Forelimb muscle (tissue), 1 donor: ENCODE measurements around the gene CASK. TPM values are rescaled to one million over a fixed set of nuclear protein-coding genes. Genes with fewer than 3 reads are reported as not detected.
"Not testable (repeated sequence)": the region's sequence is repeated elsewhere in the genome, so short reads cannot be mapped to it uniquely, and the experiment has no call there.

Experiments
- DNase-seq: peaks from one replicate; pipeline ENCODE4 v3.0.0-alpha.2; 2013; ENCODE audit warnings: low read depth
- polyA plus RNA-seq: library from polyadenylated mRNA; unstranded; fragments of 120-200 nt; gene quantifications from one replicate; pipeline ENCODE4 v1.2.1, GENCODE V29; 2013; ENCODE audit not compliant: insufficient read length

The CASK gene
- polyA plus RNA-seq, 1 donor, result 21.8 TPM

- no peak for DNase-seq
These were observed 405.1 kb downstream of the CASK start for GRCh38 chrX:41518127-41518840.

GRCh38 chrX:41516999-41517765 lies 406.2 kb downstream of the CASK start:
- DNase-seq, result no peak

GRCh38 chrX:41516456-41516855 lies 406.9 kb downstream of the CASK start:
- no peak for DNase-seq

- DNase-seq, result no peak
These were observed 408.0 kb downstream of the CASK start for GRCh38 chrX:41515376-41515775.

GRCh38 chrX:41514179-41514578 lies 409.2 kb downstream of the CASK start:
- DNase-seq, result no peak

GRCh38 chrX:41512853-41513252 lies 410.5 kb downstream of the CASK start:
- DNase-seq, result not testable (repeated sequence)

GRCh38 chrX:41512394-41512793 lies 411.0 kb downstream of the CASK start:
- no peak for DNase-seq

GRCh38 chrX:41507919-41508318 lies 415.4 kb downstream of the CASK start:
- DNase-seq, result no peak

GRCh38 chrX:41502004-41502403 lies 421.4 kb downstream of the CASK start:
- DNase-seq, result no peak

GRCh38 chrX:41499984-41500383 lies 423.4 kb downstream of the CASK start:
- no peak for DNase-seq

- DNase-seq, result no peak
These were observed 424.2 kb downstream of the CASK start for GRCh38 chrX:41499195-41499594.

GRCh38 chrX:41491267-41492004 lies 431.9 kb downstream of the CASK start:
- DNase-seq, result no peak

- no peak for DNase-seq
These were observed 432.9 kb downstream of the CASK start for GRCh38 chrX:41490446-41490845.

- DNase-seq, result no peak
These were observed 441.1 kb downstream of the CASK start for GRCh38 chrX:41482154-41482850.

- DNase-seq, result no peak
These were observed 441.9 kb downstream of the CASK start for GRCh38 chrX:41481264-41482109.

- no peak for DNase-seq
These were observed 442.7 kb downstream of the CASK start for GRCh38 chrX:41480508-41481260.

- DNase-seq, result no peak
These were observed 444.9 kb downstream of the CASK start for GRCh38 chrX:41478381-41478911.

GRCh38 chrX:41475591-41476241 lies 447.6 kb downstream of the CASK start:
- DNase-seq, result no peak

- no peak for DNase-seq
These were observed 448.2 kb downstream of the CASK start for GRCh38 chrX:41475191-41475590.
